NAMALWA (cell line): ENCODE results near the gene FNDC11.
"Not testable (repeated sequence)": the region's sequence is repeated elsewhere in the genome, so short reads cannot be mapped to it uniquely, and the experiment has no call there.

Source experiments
- DNase-seq: peaks from one replicate; pipeline ENCODE4 v3.0.0-alpha.2; 2015; ENCODE audit warnings: low spot score

FNDC11 gene, protein sequence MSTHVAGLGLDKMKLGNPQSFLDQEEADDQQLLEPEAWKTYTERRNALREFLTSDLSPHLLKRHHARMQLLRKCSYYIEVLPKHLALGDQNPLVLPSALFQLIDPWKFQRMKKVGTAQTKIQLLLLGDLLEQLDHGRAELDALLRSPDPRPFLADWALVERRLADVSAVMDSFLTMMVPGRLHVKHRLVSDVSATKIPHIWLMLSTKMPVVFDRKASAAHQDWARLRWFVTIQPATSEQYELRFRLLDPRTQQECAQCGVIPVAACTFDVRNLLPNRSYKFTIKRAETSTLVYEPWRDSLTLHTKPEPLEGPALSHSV

GRCh38 chr20:63553933-63554290 is at the start of gene FNDC11:
Gene FNDC11, plus strand, starts transcription at chr20:63554159. Its CDS starts 1,505 bp downstream, at chr20:63555664.
- DNase-seq: peak; percentile 73

DNA sequence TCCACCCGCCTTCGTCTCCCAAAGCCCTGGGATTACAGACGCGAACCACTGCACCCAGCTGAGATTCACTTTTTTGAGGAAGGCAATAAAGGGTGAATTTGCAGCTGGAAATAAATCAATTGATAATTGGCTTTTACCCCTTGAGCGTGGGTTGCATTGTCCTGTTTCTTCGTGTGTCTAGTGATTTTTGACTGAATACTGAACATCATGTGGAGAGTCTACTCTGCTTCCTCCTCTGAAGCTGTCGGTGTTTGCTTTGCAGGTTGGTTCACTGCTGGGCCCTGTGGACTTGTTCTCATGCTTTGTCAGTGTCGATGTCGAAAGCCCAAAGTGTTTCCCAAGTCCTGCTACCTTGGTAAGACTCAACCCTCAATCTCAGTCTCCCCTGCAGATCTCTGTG is 49.3 kb upstream of the FNDC11 start:
- no peak for DNase-seq

DNA sequence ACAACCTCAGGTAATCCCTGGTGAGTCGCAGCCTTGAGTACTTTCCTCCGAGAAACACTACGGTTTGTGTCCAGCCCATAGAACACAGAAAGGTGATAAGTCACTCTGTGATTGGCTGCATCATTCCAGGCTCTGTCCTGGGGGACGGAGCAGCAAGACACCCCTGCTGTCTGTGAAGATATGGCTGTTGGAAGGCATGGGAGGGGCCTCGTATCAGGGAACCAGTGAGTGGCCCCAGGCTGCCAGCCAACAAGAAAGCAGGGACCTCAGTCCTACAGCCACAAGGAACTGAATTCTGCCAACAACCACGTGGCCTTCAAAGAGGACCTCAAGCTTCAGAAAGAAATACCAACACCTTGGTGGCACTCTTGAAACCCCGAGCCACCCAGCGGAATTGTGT is 48.7 kb upstream of the FNDC11 start:
- no peak for DNase-seq

- no peak for DNase-seq
These were observed 48.2 kb upstream of the FNDC11 start for GRCh38 chr20:63505723-63506122.

DNA sequence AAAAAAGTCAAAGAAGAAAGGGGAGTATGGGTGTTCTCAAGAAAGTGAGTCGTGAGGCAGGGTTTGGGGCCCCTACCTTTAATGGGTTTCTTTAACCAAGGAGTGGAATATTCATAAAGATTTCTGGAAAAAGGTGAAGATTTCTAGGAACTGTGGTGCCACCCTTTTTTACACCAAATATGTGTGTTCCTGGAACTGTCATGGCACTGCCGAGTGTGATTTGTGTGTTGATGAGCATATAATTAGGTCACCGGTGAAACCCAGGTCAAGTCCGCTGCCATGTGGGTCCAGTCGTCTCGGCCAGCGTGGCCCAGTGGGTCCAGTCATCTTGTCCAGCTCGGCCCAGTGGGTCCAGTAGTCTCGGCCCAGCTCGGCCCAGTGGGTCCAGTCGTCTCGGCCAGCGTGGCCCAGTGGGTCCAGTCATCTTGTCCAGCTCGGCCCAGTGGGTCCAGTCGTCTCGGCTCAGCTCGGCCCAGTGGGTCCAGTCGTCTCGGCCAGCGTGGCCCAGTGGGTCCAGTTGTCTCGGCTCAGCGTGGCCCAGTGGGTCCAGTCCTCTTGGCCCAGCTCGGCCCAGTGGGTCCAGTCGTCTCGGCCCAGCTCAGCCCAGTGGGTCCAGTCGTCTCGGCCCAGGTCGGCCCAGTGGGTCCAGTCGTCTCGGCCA is 46.7 kb upstream of the FNDC11 start:
- no peak for DNase-seq

- DNase-seq: no peak
These were observed 45.7 kb upstream of the FNDC11 start for GRCh38 chr20:63508072-63508768.

DNA sequence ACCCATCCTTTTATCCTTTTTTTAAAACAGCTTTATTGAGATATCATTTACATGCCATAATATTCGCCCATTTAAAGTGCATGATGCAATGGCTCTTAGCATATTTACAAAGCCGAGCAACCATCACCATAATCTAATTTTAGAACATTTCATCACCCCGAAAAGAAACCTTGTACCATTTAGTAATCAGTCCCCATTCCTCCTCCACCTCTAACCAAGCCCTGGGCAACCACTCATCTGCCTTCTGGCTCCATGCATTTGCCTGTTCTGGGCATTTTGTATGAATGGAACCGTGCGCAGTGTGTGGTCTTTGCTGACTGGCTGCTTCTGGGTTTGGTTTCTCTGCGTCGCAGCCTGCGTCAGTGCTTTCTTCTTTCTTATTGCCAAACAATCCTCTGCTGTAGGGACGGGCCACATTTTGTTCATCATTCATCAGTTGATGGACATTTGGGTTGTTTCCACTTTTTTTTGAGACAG is 44.8 kb upstream of the FNDC11 start:
- no peak for DNase-seq

DNA sequence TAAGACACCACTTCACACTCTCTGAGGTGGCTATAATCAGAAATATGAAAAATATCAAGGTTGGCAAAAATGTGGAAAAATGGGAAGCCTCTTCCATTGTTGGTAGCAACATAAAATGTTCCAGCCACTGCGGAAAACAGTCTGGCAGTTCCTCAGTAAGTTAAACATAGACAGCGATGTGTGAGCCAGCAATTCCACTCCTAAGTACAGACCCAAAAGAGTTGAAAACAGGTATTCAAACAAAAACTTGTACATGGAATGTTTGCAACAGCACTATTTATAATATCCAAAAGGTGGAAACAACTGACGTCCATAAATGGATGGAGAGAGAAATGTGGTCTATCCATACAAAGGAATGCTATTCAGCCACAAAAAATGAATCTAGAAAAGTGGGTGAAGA is 40.8 kb upstream of the FNDC11 start:
- no peak for DNase-seq

DNA sequence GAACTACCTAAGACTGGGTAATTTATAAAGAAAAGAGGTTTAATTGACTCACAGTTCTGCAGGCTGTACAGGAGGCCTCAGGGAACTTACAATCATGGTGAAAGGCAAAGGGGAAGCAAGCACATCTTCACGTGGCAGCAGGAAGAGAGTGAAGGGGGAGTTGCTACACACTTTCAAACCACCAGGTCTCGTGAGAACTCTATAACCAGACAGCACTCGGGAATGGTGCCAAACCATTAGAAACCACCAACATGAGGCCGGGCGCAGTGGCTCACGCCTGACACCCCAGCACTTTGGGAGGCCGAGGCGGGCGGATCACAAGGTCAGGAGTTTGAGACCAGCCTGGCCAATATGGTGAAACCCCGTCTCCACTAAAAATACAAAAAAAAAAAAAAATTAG is 39.4 kb upstream of the FNDC11 start:
- not testable (repeated sequence) for DNase-seq

DNA sequence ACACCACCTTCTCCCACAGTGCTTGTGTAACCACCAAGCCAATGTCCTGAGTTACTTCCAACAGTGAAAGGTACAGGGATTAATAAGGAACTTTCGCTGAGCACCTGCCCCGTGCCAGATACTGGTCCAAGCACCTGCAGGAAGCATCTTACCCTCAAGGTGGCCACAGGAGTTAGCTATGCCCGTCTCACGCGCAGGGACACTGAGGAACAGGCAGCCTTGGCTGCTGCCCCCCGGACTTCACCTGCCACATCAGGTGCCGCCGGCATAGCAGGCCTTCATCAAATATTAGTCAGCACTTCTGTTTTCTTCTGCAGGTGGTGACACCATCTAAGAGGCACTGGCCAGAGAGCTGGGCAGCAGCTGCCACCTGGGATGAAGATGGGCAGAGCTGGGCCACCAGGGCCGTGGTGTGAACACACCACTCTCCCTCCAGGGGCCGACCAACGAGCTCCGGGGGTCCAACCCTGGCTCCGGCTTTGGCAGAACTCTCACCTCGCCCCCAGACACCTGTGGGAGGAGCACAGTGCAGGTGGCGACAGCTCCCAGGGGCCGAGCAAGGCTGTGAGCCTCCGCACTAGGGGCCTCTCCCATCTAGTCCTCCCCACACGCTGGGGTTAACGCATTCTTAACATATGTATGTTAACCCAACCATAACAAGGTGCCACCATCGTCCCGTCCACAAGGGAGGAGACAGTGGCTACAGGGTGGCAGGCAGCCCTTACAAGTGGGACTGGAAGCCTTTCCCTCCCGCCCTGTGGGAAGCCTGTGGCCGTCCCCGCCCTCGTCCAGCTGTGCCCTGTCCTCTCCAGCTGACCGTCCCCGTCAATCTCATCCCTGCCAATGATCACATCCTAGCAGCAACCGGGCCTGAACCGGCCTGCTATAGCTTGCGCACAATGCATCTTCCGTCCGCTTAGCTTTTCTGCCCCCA is 36.3 kb upstream of the FNDC11 start:
- no peak for DNase-seq

- no peak for DNase-seq
These were observed 35.6 kb upstream of the FNDC11 start for GRCh38 chr20:63518351-63518861.

- no peak for DNase-seq
These were observed 34.9 kb upstream of the FNDC11 start for GRCh38 chr20:63518946-63519667.

DNA sequence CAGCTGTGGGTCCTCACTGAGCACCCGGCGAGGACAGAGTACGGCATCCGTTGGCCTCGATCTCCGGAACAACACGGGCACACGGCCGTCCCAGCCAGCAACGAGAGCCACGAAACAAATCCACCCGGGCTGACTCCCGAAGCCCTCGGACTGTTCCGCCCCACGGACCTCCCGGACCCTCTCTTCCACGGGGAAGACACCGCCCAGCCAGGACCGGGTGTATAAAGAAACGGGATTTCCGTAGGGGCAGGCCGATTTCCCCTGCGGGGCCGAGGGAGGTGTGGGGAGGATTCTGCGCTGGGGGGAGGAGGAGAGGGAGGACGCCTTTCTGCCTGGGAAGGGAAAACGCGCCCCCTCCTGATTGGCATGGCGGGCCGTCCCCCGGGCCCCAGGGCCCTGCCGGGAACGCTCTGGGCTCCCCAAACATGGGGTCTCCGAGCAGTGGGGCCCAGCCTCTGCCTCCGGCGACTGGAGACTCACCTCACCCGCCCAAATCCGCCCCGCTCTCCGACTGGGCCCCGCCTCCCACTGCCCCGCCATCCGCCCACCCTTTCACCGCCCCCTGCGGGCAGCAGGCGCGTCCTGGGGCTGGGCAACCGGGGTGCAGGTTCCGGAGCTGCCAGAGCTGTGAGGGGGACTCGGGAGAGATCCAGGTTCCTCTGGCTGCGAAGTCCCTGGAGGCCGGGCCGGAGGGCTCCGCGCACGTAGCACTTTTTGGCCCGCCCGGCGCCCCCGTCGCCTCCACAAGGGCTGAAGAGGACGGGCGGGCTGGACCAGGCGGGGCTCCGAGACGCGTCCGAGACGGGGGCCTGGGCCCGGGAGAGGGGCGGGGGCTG is 34.1 kb upstream of the FNDC11 start:
- DNase-seq: peak; percentile 65

DNA sequence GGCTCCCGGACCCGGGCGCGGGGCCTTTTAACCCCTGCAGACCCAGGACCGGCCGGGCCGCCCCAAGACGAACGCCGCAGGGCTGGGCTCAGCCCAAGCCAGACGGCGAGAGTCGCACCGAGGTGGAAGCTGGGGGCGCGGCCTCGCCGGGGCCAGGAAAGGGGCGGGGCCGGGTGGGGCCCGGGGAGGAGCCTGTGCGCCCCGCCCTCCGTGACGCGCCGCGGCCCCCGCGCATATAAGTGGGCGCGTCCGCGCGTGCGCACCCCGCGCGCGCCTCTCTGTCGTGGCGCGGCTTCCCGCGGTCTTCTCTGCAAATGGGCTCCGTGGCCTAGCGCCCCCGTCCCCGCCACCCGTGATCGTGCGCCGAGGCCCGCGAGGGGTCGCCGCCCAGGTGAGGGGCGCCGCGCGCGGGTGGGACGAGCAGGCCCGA is 33.4 kb upstream of the FNDC11 start, which contains the start of gene PPDPF:
Gene PPDPF (plus strand): TSS at position 262 of the 430 bp plus-strand sequence. CDS start 544 bp downstream, outside the sequence.
- DNase-seq: peak; percentile 82

GRCh38 chr20:63520934-63521601 is 32.9 kb upstream of the FNDC11 start:
- peak; percentile 75 for DNase-seq

DNA sequence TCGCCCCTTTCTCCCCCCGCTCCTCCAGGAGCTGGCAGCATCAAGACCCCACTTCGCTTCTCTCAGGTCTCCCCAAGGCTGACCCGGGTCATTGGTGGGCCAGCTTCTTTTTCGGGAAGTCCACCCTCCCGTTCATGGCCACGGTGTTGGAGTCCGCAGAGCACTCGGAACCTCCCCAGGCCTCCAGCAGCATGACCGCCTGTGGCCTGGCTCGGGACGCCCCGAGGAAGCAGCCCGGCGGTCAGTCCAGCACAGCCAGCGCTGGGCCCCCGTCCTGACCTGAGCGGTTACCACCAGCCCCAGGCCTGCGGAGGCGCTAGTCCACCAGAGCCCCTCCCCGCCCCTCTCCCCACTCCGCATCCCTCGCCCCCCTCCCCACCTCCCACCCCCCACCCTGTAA is 32.4 kb upstream of the FNDC11 start:
- DNase-seq: no peak

DNA sequence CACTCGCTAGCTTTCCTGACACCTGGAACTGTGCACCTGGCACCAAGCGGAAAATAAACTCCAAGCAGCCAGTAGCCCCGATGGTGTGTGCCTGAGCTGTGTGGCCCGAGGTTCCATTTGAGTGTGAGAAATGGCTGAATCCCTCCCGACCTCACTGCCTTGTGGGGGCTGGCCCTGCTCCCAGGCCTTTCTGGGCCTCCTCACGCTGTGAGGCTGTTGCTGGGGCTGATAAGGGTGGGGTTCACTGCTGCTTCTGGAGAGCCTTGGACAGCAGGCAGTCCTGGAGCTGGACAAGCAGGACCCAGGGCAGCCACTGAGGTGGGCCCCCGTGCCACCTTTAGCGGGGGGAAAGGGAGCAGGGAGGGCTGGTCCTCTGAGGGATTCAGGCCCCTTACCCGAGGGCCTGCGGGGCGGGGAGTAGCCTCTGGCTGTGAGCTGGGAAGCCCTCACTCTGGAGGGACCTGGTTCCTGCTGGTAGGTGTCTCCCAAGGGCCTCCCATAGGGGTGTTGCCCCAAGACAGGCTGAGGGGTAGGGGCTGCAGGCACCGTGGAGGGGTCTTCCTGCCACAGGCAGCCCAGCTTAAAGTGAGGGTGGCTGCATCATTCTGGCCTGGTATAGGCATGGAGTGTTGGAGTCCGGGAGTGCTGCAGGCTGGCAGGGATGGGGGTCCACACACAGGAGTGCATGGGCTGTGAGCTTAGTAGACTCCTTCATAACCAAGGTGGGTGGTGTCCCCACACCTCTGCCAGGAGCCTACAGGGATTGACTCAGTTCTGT is 31.7 kb upstream of the FNDC11 start:
- DNase-seq: no peak

- no peak for DNase-seq
These were observed 30.9 kb upstream of the FNDC11 start for GRCh38 chr20:63522981-63523611.
